ENCODE data around the gene DNAJB6. TPM values are rescaled to one million over a fixed set of nuclear protein-coding genes. Genes with fewer than 3 reads are reported as not detected.

DNAJB6 gene
- polyA plus RNA-seq, 3 donors: 66.6 to 117 (median 116) TPM

DNA sequence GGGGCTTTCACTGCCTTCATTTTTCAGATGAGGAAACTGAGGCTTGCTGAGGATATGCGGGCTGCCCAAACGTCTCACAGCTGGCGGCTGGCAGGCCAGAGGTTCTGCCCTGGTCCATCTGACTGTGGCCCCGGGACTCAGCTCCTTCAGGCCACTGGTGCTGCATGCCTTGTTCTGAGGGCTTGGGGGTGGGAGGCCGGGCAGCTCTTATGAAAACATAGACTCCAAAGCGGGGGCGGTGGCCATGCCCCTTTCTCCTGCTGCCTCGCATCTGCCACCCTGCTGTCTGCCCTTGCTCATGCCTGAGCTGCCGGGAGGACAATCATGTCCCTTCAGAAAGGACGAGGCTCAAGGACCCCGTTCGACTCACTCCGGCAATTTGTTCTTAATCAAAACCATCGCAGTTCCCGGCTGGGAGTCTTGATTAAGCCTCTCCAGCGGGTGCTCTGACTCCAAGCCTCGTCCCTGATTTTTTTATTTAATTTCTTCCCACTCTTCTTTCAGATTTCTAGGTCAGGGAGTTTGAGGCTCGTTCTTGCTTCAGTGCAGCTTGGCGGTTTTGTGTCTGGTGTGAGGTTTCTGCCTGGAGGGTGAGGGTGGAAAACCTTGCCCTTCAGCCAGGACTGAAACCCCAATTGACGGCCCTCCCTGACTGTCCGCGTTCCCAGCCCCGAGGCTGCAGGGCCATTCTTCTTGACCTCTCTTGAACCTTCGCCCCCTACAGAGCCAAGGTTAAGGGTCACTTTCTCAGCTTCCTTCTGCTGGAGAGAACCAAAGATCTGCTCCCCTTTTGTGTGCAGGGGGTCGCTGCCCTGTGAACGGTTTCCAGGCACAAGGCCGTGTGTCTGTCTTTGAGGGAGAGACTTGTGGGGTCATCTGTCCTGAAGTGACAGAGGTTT is 120.8 kb downstream of the DNAJB6 start:
- H2AFZ ChIP-seq (ENCODE audit: insufficient read depth, low read depth, low read length, poor library complexity, severe bottlenecking): no peak overlapping the region
- intact Hi-C loops (cut with micrococcal nuclease): no loop called here
- H3K4me1 ChIP-seq (ENCODE audit: control insufficient read depth in 1 of 2, insufficient read depth in 2 of 2, low read length in 2 of 2): no peaks in the 10 kb centered on the region
- H3K27me3 ChIP-seq (ENCODE audit: control insufficient read depth in 2 of 2, insufficient read depth in 2 of 2, low read length in 2 of 2): no peaks in the 10 kb centered on the region
- no peak for DNase-seq
- no peak overlapping the region for H3K4me2 ChIP-seq (replicated peaks; ENCODE audit: extremely low read depth, low read length, poor library complexity, severe bottlenecking)
- Mint-ChIP-seq H3K27ac (no peak overlapping the region), H3K4me1 (no peaks in the 10 kb centered on the region), H3K27me3 (ENCODE audit: low read depth in 3 of 3) (peaks cover 6 to 13% (median 11%) of the 10 kb centered on the region in 3 donors), H3K9me3 (peaks cover 7 to 19% (median 10%) of the 10 kb centered on the region in 7 donors), H3K4me3 (peak overlapping the region in 1 of 2 donors; percentile 11), H3K36me3 (no peaks in the 10 kb centered on the region)
- H4K20me1 ChIP-seq (ENCODE audit: insufficient read depth, low read length): no peaks in the 10 kb centered on the region
- H3K27ac ChIP-seq (ENCODE audit: low read depth in 1 of 2, low read length in 2 of 2): no peak overlapping the region
- no peaks in the 10 kb centered on the region for H3K36me3 ChIP-seq (replicated peaks in 1 of 2; ENCODE audit: control insufficient read depth in 1 of 2, insufficient read depth in 2 of 2, low read length in 2 of 2)
- TF ChIP-seq, protein P1, sequence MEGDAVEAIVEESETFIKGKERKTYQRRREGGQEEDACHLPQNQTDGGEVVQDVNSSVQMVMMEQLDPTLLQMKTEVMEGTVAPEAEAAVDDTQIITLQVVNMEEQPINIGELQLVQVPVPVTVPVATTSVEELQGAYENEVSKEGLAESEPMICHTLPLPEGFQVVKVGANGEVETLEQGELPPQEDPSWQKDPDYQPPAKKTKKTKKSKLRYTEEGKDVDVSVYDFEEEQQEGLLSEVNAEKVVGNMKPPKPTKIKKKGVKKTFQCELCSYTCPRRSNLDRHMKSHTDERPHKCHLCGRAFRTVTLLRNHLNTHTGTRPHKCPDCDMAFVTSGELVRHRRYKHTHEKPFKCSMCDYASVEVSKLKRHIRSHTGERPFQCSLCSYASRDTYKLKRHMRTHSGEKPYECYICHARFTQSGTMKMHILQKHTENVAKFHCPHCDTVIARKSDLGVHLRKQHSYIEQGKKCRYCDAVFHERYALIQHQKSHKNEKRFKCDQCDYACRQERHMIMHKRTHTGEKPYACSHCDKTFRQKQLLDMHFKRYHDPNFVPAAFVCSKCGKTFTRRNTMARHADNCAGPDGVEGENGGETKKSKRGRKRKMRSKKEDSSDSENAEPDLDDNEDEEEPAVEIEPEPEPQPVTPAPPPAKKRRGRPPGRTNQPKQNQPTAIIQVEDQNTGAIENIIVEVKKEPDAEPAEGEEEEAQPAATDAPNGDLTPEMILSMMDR (IDR thresholded peaks at IDR 0.05): no peak
- H3K9me3 ChIP-seq (replicated peaks in 1 of 2; ENCODE audit: control insufficient read depth in 1 of 2, insufficient read depth in 1 of 2, low read length in 2 of 2): peaks cover 3 to 6% of the 10 kb centered on the region in 2 donors
- 92% methylated on average over 22 of the region's 27 CpGs for WGBS (ENCODE audit: insufficient coverage)
- H3K9ac ChIP-seq (ENCODE audit: insufficient read depth, low read length, poor library complexity, severe bottlenecking): no peak overlapping the region
- no peaks in the 10 kb centered on the region for H3K79me2 ChIP-seq (ENCODE audit: insufficient read depth, low read length)
- no peak overlapping the region for H3K4me3 ChIP-seq (replicated peaks in 1 of 3; ENCODE audit: low read depth in 2 of 3, low read length in 3 of 3)

DNA sequence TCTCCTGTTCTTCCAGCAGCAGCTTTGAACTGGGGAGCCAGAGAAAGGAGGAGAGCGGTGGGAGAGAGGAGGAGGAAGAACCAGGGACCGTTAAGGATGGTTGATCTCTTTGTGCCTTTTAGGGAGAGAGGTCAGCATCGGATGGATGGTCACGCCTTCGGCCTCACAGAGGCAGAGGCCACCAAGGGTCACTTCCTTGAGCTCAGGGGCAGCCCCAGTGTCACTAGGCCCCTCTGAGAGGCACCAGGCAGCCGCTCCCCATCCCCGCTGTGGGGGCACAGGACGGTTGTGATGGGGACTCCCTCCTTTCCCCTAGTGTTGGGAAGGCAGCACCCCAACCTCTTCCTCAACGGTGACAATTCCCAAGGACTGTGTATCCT is 121.4 kb downstream of the DNAJB6 start:
- peaks cover 3 to 6% of the 10 kb centered on the region in 2 donors for H3K9me3 ChIP-seq (replicated peaks in 1 of 2; ENCODE audit: control insufficient read depth in 1 of 2, insufficient read depth in 1 of 2, low read length in 2 of 2)
- H3K27ac Mint-ChIP-seq: no peak overlapping the region
- H3K9me3 Mint-ChIP-seq: peaks cover 5 to 16% (median 8%) of the 10 kb centered on the region in 7 donors
- H2AFZ ChIP-seq (ENCODE audit: insufficient read depth, low read depth, low read length, poor library complexity, severe bottlenecking): no peak overlapping the region
- no peak overlapping the region for H3K4me3 ChIP-seq (replicated peaks in 1 of 3; ENCODE audit: low read depth in 2 of 3, low read length in 3 of 3)
- DNase-seq: no peak
- H3K4me1 Mint-ChIP-seq: no peaks in the 10 kb centered on the region
- H3K79me2 ChIP-seq (ENCODE audit: insufficient read depth, low read length): no peaks in the 10 kb centered on the region
- H3K27me3 Mint-ChIP-seq (ENCODE audit: low read depth in 3 of 3): peaks cover 6 to 13% (median 11%) of the 10 kb centered on the region in 3 donors
- H3K4me3 Mint-ChIP-seq: no peak overlapping the region
- 92% methylated on average over 7 of the region's 9 CpGs for WGBS (ENCODE audit: insufficient coverage)
- no peaks in the 10 kb centered on the region for H4K20me1 ChIP-seq (ENCODE audit: insufficient read depth, low read length)
- no peaks in the 10 kb centered on the region for H3K36me3 Mint-ChIP-seq
- TF ChIP-seq, protein P1 (IDR thresholded peaks at IDR 0.05): no peak
- no peaks in the 10 kb centered on the region for H3K36me3 ChIP-seq (replicated peaks in 1 of 2; ENCODE audit: control insufficient read depth in 1 of 2, insufficient read depth in 2 of 2, low read length in 2 of 2)
- H3K4me2 ChIP-seq (replicated peaks; ENCODE audit: extremely low read depth, low read length, poor library complexity, severe bottlenecking): no peak overlapping the region
- intact Hi-C loops (cut with micrococcal nuclease): no loop called here
- H3K27me3 ChIP-seq (ENCODE audit: control insufficient read depth in 2 of 2, insufficient read depth in 2 of 2, low read length in 2 of 2): no peaks in the 10 kb centered on the region
- H3K4me1 ChIP-seq (ENCODE audit: control insufficient read depth in 1 of 2, insufficient read depth in 2 of 2, low read length in 2 of 2): no peaks in the 10 kb centered on the region
- H3K9ac ChIP-seq (ENCODE audit: insufficient read depth, low read length, poor library complexity, severe bottlenecking): no peak overlapping the region
- no peak overlapping the region for H3K27ac ChIP-seq (ENCODE audit: low read depth in 1 of 2, low read length in 2 of 2)
